Keratinocyte (primary cell): Measurements from ENCODE around the gene NOG. TPM values are rescaled to one million over a fixed set of nuclear protein-coding genes. Genes with fewer than 3 reads are reported as not detected.

ENCODE experiments used
- DNase-seq: peaks from one replicate; pipeline ENCODE4 v3.0.0-alpha.2; 2011; ENCODE audit warnings: low read depth, missing footprints, low spot score
- FAIRE-seq: peaks from 2 replicates; lab custom pipeline; 2011; peaks lifted over from hg19 to GRCh38; lab: Jason Lieb, UNC
- H2AFZ ChIP-seq: 2 replicates; pipeline ENCODE4 v1.6.0; 2012; ENCODE audit warnings: low read length, control low read depth, inconsistent platforms; ENCODE audit not compliant: control insufficient read depth
- H3K27ac ChIP-seq: 2 replicates; pipeline ENCODE4 v1.5.1; 2011; ENCODE audit warnings: low read length; ENCODE audit not compliant: control insufficient read depth, insufficient read depth
- H3K27me3 ChIP-seq: 3 replicates; pipeline ENCODE4 v1.6.0; 2011; ENCODE audit warnings: low read length; ENCODE audit not compliant: control insufficient read depth, insufficient read depth; ENCODE audit errors: extremely low read depth
- H3K36me3 ChIP-seq, 2 experiments: 2 replicates in 1 of 2; 3 replicates in 1 of 2; pipeline ENCODE4 v1.5.1; 2011; ENCODE audit warnings: low read length in 2 of 2, mild to moderate bottlenecking in 1 of 2; ENCODE audit not compliant: control insufficient read depth in 2 of 2, insufficient read depth in 2 of 2; ENCODE audit errors: extremely low read depth in 1 of 2
- H3K4me1 ChIP-seq: 3 replicates; pipeline ENCODE4 v1.5.1; 2011; ENCODE audit warnings: low read length; ENCODE audit not compliant: control insufficient read depth, insufficient read depth; ENCODE audit errors: extremely low read depth
- H3K4me2 ChIP-seq: 3 replicates; pipeline ENCODE4 v1.6.0; 2011; ENCODE audit warnings: low read depth, low read length; ENCODE audit not compliant: control insufficient read depth, insufficient read depth; ENCODE audit errors: extremely low read depth
- H3K4me3 ChIP-seq, 3 experiments: fragments of 200-600 bp in 1 of 3; sonication (generic) in 1 of 3; 2 replicates in 2 of 3; 3 replicates in 1 of 3; pipeline ENCODE4 v1.5.1; 2011 to 2016; ENCODE audit warnings: low read length in 3 of 3, mild to moderate bottlenecking in 3 of 3, control low read depth in 2 of 3, inconsistent platforms in 1 of 3, low read depth in 1 of 3, mixed read lengths in 1 of 3, mixed run types in 1 of 3, moderate library complexity in 1 of 3; ENCODE audit not compliant: control insufficient read depth in 2 of 3, insufficient read depth in 2 of 3; ENCODE audit errors: extremely low read depth in 1 of 3
- H3K79me2 ChIP-seq: 2 replicates; pipeline ENCODE4 v1.6.0; 2012; ENCODE audit warnings: low read length; ENCODE audit not compliant: control insufficient read depth, insufficient read depth
- H3K9ac ChIP-seq: 3 replicates; pipeline ENCODE4 v1.6.0; 2011; ENCODE audit warnings: low read length; ENCODE audit not compliant: control insufficient read depth, insufficient read depth; ENCODE audit errors: extremely low read depth
- H3K9me1 ChIP-seq: 3 replicates; pipeline ENCODE4 v1.6.0; 2011; ENCODE audit warnings: low read length; ENCODE audit not compliant: control insufficient read depth, insufficient read depth; ENCODE audit errors: extremely low read depth
- H3K9me3 ChIP-seq: 2 replicates; pipeline ENCODE4 v1.5.1; 2012; ENCODE audit warnings: low read depth, low read length; ENCODE audit not compliant: control insufficient read depth
- H4K20me1 ChIP-seq: 3 replicates; pipeline ENCODE4 v1.6.0; 2011; ENCODE audit warnings: low read length; ENCODE audit not compliant: control insufficient read depth, insufficient read depth; ENCODE audit errors: extremely low read depth
- EZH2 ChIP-seq: IDR thresholded peaks from one replicate; pipeline ENCODE4 v1.6.1; 2012; ENCODE audit warnings: inconsistent platforms, mild to moderate bottlenecking, low read length, moderate library complexity
- dilution Hi-C: fragments of 300-500 bp; cut with MboI; formaldehyde crosslinking; loops from one replicate; pipeline ENCODE4 v1.7.0; 2020; ENCODE audit warnings: low sequenced_read_pairs; ENCODE audit not compliant: extremely low pct_ligation_motif_present
- polyA plus RNA-seq, 5 experiments: library from polyadenylated mRNA; depleted of rRNA in 3 of 5; stranded (reverse) in 3 of 5; stranded (forward) in 1 of 5; unstranded in 1 of 5; fragments of >200 nt; gene quantifications; 1 replicate in 1 of 5; 2 replicates in 3 of 5; 3 replicates in 1 of 5; pipeline versions ENCODE4 v1.2.1 to v1.2.3, GENCODE V29; 2011 to 2012; ENCODE audit warnings: missing spikeins in 2 of 5, low read depth in 1 of 5, low replicate concordance in 1 of 5
- TF ChIP-seq, protein P1 (sequence below), 3 experiments: IDR thresholded peaks in 1 of 3; conservative IDR thresholded peaks in 1 of 3; optimal IDR thresholded peaks in 1 of 3; 2 replicates in 2 of 3; 3 replicates in 1 of 3; pipeline versions ENCODE3 to v1.5.1; 2011; ENCODE audit warnings: low read length in 3 of 3, mild to moderate bottlenecking in 3 of 3, moderate library complexity in 2 of 3, control low read depth in 1 of 3, inconsistent platforms in 1 of 3; ENCODE audit not compliant: insufficient read depth in 2 of 3; ENCODE audit errors: extremely low read depth in 1 of 3

Gene NOG
- polyA plus RNA-seq, 1 donor (not counting 4 experiments of a cell fraction or from before 2014, with no cell fraction given) = 0.68 TPM

DNA sequence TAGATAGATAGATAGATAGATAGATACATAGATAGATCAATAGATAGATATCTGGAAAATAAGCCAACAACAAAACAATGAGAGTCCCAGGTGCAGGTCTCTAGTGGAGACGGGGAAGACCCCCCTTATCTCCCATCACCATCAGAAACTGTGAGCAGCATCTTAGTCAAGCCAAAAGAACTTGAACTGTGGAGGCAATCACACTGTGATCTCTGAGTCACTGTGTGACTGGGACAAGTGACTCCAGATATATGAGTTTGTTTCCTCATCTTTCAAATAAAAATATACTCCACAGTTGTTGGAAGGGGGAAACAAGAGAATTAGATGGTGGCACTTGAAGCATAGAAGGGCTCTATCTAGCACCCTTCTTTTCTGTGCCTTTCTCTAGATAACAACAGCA lies 42.1 kb downstream of the NOG start:
- Histone ChIP-seq H3K27ac (no peak overlapping the region), H3K9ac (no peak overlapping the region), H3K4me1 (no peaks in the 10 kb centered on the region), H4K20me1 (no peaks in the 10 kb centered on the region), H3K4me3 (no peak overlapping the region), H3K9me1 (no peaks in the 10 kb centered on the region), H3K79me2 (no peaks in the 10 kb centered on the region), H3K4me2 (no peak overlapping the region), H3K9me3 (no peaks in the 10 kb centered on the region), H3K27me3 (peaks cover 15% of the 10 kb centered on the region), H3K36me3 (no peaks in the 10 kb centered on the region), H2AFZ (no peak overlapping the region)
- DNase-seq = no peak
- no peak for TF ChIP-seq EZH2
- TF ChIP-seq, protein P1, sequence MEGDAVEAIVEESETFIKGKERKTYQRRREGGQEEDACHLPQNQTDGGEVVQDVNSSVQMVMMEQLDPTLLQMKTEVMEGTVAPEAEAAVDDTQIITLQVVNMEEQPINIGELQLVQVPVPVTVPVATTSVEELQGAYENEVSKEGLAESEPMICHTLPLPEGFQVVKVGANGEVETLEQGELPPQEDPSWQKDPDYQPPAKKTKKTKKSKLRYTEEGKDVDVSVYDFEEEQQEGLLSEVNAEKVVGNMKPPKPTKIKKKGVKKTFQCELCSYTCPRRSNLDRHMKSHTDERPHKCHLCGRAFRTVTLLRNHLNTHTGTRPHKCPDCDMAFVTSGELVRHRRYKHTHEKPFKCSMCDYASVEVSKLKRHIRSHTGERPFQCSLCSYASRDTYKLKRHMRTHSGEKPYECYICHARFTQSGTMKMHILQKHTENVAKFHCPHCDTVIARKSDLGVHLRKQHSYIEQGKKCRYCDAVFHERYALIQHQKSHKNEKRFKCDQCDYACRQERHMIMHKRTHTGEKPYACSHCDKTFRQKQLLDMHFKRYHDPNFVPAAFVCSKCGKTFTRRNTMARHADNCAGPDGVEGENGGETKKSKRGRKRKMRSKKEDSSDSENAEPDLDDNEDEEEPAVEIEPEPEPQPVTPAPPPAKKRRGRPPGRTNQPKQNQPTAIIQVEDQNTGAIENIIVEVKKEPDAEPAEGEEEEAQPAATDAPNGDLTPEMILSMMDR (optimal IDR thresholded peaks at IDR 0.05 in 1 of 3, IDR thresholded peaks at IDR 0.05 in 1 of 3, conservative IDR thresholded peaks at IDR 0.05 in 1 of 3; ENCODE audit: extremely low read depth in 1 of 3, insufficient read depth in 2 of 3, low read length in 3 of 3) = no peak
- dilution Hi-C loops = no loop called here
- FAIRE-seq = no peak

DNA sequence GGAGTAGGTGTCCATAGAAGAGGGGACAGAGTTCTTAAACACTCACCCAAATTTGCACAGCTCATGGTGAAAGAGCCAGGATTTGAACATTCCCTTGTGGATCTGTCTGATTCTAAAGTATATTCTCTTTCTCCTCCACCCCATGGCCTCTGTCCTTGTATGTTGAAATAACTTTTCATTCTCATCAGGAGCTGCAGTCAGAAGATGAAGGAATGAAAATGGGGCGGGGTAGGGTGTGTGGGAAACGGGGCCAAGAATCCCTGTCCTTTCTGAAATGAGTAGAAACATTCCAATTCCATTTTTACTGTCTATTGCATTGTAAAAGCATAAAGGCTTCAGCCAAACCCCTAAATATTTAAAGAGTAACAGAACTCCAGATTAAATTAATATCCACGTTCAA lies 42.8 kb downstream of the NOG start:
- H3K4me2 ChIP-seq = no peak overlapping the region
- H4K20me1 ChIP-seq = no peaks in the 10 kb centered on the region
- FAIRE-seq = no peak

More for the DNA sequence above, 42.8 kb downstream of the NOG start:
- H3K36me3 ChIP-seq = no peaks in the 10 kb centered on the region
- TF ChIP-seq, protein P1 (optimal IDR thresholded peaks at IDR 0.05 in 1 of 3, IDR thresholded peaks at IDR 0.05 in 1 of 3, conservative IDR thresholded peaks at IDR 0.05 in 1 of 3; ENCODE audit: extremely low read depth in 1 of 3, insufficient read depth in 2 of 3, low read length in 3 of 3) = no peak
- no peak for TF ChIP-seq EZH2
- dilution Hi-C loops = no loop called here
- H3K9ac ChIP-seq = no peak overlapping the region
- no peak overlapping the region for H2AFZ ChIP-seq
- H3K27me3 ChIP-seq = peaks cover 15% of the 10 kb centered on the region
- H3K9me1 ChIP-seq = no peaks in the 10 kb centered on the region
- no peak overlapping the region for H3K27ac ChIP-seq
- DNase-seq = no peak
- H3K4me1 ChIP-seq = no peaks in the 10 kb centered on the region
- no peaks in the 10 kb centered on the region for H3K79me2 ChIP-seq
- H3K9me3 ChIP-seq = no peaks in the 10 kb centered on the region
- no peak overlapping the region for H3K4me3 ChIP-seq
